GM06990 (cell line): ENCODE results near the gene SOWAHC.
A peak's percentile ranks its signal among the peaks of the same experiment; 100 is the strongest.
"Not testable (repeated sequence)": the region's sequence is repeated elsewhere in the genome, so short reads cannot be mapped to it uniquely, and the experiment has no call there.

Experiments used
- DNase-seq: peaks from one replicate; pipeline ENCODE4 v3.0.0-alpha.2; 2011; ENCODE audit not compliant: insufficient read length; ENCODE audit errors: extremely low read depth
- H3K27me3 ChIP-seq: replicated peaks from 2 replicates; pipeline ENCODE4 v1.6.0; 2011; ENCODE audit warnings: low read length; ENCODE audit not compliant: control insufficient read depth, insufficient read depth
- H3K36me3 ChIP-seq: 2 replicates; pipeline ENCODE4 v1.5.1; 2011; ENCODE audit warnings: low read length; ENCODE audit not compliant: control insufficient read depth, insufficient read depth
- H3K4me3 ChIP-seq: replicated peaks from 2 replicates; pipeline ENCODE4 v1.5.1; 2011; ENCODE audit warnings: low read depth, mild to moderate bottlenecking, control low read depth, low read length
- TF ChIP-seq, protein P1 (sequence below): IDR thresholded peaks from 2 replicates; pipeline ENCODE4 v1.5.1; 2011; ENCODE audit warnings: low read length, control low read depth, mild to moderate bottlenecking, inconsistent platforms; ENCODE audit not compliant: insufficient read depth, poor library complexity, severe bottlenecking

SOWAHC gene

DNA sequence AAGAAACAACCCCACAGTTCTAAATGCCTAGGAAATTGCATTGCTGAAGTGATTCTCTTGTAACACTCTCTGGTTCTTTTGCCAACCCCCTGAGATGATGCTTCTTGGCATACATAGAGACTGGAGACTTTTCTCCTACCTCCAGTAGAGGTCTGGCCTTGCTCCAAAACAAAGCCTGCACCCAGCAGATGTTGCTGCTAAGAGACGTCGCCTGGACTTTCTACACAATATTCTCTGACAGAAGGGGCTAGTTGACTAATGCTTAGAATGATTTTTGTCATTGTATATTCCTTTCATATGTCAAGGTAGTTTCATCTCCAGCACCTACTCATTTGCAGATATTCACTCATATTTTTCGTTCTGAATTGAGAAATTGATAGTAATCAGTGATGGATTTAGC, 24.6 kb downstream of the SOWAHC start:
- Histone ChIP-seq H3K4me3 (no peak overlapping the region), H3K36me3 (no peaks in the 10 kb centered on the region), H3K27me3 (no peaks in the 10 kb centered on the region)
- peak; percentile 45 for DNase-seq
- TF ChIP-seq, protein P1, sequence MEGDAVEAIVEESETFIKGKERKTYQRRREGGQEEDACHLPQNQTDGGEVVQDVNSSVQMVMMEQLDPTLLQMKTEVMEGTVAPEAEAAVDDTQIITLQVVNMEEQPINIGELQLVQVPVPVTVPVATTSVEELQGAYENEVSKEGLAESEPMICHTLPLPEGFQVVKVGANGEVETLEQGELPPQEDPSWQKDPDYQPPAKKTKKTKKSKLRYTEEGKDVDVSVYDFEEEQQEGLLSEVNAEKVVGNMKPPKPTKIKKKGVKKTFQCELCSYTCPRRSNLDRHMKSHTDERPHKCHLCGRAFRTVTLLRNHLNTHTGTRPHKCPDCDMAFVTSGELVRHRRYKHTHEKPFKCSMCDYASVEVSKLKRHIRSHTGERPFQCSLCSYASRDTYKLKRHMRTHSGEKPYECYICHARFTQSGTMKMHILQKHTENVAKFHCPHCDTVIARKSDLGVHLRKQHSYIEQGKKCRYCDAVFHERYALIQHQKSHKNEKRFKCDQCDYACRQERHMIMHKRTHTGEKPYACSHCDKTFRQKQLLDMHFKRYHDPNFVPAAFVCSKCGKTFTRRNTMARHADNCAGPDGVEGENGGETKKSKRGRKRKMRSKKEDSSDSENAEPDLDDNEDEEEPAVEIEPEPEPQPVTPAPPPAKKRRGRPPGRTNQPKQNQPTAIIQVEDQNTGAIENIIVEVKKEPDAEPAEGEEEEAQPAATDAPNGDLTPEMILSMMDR = peak; percentile 12

DNA sequence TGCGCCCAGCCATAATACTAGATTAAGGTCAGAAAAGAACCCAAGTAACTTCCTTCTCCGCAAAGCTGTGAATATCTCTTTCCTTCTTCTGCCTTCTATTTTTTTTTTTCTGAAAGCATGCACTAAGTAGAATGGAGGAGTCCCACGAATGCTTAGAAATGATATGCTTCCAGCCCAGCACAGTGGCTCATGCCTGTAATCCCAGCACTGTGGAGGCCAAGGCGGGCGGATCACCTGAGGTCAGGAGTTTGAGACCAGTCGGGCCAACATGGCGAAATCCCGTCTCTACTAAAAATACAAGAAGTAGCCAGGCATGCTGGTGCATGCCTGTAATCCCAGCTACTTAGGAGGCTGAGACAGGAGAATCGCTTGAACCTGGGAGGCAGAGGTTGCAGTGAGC, 25.8 kb downstream of the SOWAHC start:
- H3K36me3 ChIP-seq, H3K27me3 ChIP-seq, H3K4me3 ChIP-seq, DNase-seq: not testable (repeated sequence)

DNA sequence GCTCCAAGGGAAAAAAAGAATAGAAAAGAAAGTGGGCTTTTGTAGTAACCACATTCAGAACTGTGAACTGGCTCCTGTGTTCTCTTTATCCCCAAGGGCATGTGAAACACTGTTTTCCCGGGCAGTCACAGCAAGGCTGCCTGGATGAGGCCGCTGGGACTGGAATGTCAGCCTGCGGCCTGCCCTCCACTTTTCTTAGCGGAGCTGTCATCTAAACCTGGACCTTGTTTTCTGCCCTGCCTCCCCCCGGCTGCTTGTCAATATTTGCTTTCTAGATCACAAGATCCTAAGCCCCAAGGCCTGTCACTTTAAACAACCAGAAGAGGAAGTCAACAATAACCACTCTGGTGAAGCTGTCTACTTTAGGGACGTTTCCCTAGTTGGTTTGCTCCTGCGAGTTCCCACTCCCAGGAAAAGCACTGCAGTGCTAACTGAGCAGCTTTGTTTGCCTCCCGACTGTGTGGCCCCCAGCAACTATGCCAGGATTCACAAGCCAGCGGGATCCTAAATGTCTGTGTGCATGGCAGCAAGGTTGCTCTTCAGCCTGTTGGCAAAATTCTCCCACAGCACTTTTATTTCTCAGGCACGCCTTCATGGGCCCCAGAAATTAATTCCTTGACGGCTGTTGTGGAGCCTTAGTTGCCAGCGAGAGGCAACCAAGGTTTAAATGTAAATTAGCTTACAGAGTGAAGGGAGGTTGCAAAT, 30.6 kb downstream of the SOWAHC start:
- Histone ChIP-seq H3K27me3 (no peaks in the 10 kb centered on the region), H3K4me3 (no peak overlapping the region), H3K36me3 (no peaks in the 10 kb centered on the region)
- TF ChIP-seq, protein P1 = no peak
- no peak for DNase-seq

DNA sequence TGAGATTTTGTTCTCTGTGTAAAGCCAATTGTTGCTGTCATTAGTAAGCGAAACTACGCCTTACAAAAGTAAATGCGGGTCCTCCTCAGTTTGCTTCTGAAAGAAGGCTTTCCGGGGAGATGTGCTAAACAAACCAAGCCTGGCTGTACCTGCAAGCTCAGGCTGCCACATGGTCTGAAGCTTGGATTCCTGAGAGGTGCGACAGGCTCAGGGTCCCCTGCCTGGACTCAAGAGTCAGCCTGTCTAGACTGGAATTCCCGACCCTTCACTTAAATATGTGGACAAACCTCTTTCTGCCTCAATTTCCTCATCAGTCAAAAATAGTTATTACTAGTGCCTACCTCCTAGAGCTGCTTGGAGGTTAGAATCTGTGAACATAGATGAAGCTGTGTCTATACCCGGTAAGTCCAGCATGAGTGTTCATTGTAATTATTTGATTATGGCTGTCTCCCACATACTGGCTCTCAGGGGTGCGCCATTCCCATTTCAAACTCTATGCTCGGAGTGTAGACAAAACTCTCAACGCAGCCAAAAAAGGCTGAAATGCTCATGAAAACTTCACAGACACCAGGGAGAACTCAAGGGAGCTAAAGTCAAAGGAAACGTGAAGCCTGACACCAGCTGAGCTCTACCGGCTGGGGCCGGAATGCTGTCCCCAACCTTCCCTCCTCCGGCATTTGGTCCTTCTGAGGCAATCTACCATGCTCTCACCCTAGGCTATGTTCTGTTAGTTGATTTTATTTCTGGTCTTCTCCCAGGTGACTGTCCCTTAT, 31.4 kb downstream of the SOWAHC start:
- TF ChIP-seq, protein P1 = no peak
- DNase-seq = no peak
- no peaks in the 10 kb centered on the region for H3K27me3 ChIP-seq
- no peaks in the 10 kb centered on the region for H3K36me3 ChIP-seq
- H3K4me3 ChIP-seq = no peak overlapping the region

DNA sequence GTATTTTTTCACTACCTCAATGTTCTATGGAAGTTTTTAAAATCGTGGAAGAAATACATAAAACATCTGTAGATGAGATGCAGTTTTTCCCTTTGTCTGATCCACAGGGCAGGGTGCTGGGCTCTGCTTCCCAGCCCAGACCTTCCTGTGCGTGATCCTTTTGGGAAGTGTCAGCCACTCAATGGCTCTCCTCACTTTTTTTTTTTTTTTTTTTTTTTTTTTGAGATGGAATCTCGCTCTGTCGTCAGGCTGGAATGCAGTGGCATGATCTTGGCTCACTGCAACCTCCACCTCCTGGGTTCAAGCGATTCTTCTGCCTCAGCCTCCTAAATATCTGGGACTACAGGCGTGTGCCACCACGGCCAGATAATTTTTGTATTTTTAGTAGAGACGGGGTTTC, 32.8 kb downstream of the SOWAHC start:
- no peak for DNase-seq
- TF ChIP-seq, protein P1 = no peak
- no peaks in the 10 kb centered on the region for H3K27me3 ChIP-seq
- H3K4me3 ChIP-seq = no peak overlapping the region
- no peaks in the 10 kb centered on the region for H3K36me3 ChIP-seq

DNA sequence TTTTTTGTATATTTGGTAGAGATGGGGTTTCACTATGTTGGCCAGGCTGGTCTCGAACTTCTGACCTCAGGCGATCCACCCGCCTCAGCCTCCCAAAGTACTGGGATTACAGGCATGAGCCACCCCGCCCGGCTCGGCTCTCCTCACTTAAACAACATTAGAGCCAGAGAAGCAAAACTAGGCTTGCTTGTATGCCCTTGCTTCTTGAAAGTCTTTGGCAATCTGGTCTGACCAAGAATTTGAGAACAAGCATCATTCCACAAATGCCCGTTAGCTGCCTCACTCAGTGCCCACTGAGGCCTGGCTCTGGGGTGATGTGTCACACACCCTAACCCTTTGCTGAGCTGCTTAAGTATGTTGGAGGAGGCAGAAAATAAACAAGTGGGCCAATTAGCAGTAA, 33.5 kb downstream of the SOWAHC start:
- DNase-seq = no peak
- Histone ChIP-seq H3K4me3 (no peak overlapping the region), H3K36me3 (no peaks in the 10 kb centered on the region), H3K27me3 (no peaks in the 10 kb centered on the region)
- TF ChIP-seq, protein P1 = no peak
